Neural crest cell (in vitro differentiated cells): ENCODE measurements around the gene NKX6-2. TPM values are rescaled to one million over a fixed set of nuclear protein-coding genes. Genes with fewer than 3 reads are reported as not detected.
A peak's percentile ranks its signal among the peaks of the same experiment; 100 is the strongest.
"Not testable (repeated sequence)": the region's sequence is repeated elsewhere in the genome, so short reads cannot be mapped to it uniquely, and the experiment has no call there.

Source experiments
- DNase-seq: peaks from one replicate; pipeline ENCODE4 v3.0.0; 2021; ENCODE audit warnings: low read depth, mixed read lengths, low spot score
- H3K27ac Mint-ChIP-seq: one replicate; pipeline ENCODE4 v1.8.0; 2021; ENCODE audit warnings: mild to moderate bottlenecking, mixed read lengths; ENCODE audit not compliant: unreplicated experiment
- H3K27me3 Mint-ChIP-seq: 2 replicates; pipeline ENCODE4 v1.8.0; 2021; ENCODE audit warnings: low read depth, mild to moderate bottlenecking, mixed read lengths
- H3K36me3 Mint-ChIP-seq: 2 replicates; pipeline ENCODE4 v1.8.0; 2021; ENCODE audit warnings: low read depth, mild to moderate bottlenecking, mixed read lengths
- H3K4me1 Mint-ChIP-seq: 2 replicates; pipeline ENCODE4 v1.8.0; 2021; ENCODE audit warnings: mixed read lengths
- H3K4me3 Mint-ChIP-seq: one replicate; pipeline ENCODE4 v1.8.0; 2021; ENCODE audit warnings: mild to moderate bottlenecking, mixed read lengths
- H3K9me3 Mint-ChIP-seq: 2 replicates; pipeline ENCODE4 v1.8.0; 2021; ENCODE audit warnings: mixed read lengths
- total RNA-seq: library from RNA; stranded (reverse); gene quantifications from 2 replicates; pipeline ENCODE4 v1.2.1, GENCODE V29; 2021
- TF ChIP-seq, protein P1 (sequence below): fragments of 200-600 bp; sonication (generic); conservative IDR thresholded peaks from 2 replicates; pipeline ENCODE4 v1.5.0; 2021; ENCODE audit warnings: antibody characterized with exemption, mild to moderate bottlenecking

The NKX6-2 gene
- total RNA-seq, 1 donor from 2014 or later = not detected

DNA sequence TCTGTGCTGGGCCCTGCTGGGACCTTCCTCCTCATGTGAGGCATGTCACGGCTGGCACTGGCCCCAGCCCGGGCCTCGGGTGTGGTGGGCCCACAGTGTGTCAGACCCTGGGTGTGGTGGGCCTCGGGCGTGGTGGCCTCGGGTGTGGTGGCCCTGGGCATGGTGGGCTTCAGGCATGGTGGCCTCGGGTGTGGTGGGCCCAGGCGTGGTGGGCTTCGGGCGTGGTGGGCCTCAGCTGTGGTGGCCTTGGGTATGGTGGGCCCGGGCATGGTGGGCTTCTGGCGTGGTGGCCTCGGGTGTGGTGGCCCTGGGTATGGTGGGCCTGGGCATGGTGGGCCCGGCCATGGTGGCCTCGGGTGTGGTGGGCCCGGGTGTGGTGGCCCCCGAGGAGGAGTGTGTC lies 40.4 kb downstream of the NKX6-2 start:
- peaks cover 34% of the 10 kb centered on the region for H3K4me1 Mint-ChIP-seq
- no peak overlapping the region for H3K27ac Mint-ChIP-seq
- peaks cover 4% of the 10 kb centered on the region for H3K36me3 Mint-ChIP-seq
- peaks cover 83% of the 10 kb centered on the region for H3K27me3 Mint-ChIP-seq
- TF ChIP-seq, protein P1, sequence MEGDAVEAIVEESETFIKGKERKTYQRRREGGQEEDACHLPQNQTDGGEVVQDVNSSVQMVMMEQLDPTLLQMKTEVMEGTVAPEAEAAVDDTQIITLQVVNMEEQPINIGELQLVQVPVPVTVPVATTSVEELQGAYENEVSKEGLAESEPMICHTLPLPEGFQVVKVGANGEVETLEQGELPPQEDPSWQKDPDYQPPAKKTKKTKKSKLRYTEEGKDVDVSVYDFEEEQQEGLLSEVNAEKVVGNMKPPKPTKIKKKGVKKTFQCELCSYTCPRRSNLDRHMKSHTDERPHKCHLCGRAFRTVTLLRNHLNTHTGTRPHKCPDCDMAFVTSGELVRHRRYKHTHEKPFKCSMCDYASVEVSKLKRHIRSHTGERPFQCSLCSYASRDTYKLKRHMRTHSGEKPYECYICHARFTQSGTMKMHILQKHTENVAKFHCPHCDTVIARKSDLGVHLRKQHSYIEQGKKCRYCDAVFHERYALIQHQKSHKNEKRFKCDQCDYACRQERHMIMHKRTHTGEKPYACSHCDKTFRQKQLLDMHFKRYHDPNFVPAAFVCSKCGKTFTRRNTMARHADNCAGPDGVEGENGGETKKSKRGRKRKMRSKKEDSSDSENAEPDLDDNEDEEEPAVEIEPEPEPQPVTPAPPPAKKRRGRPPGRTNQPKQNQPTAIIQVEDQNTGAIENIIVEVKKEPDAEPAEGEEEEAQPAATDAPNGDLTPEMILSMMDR = no peak
- H3K9me3 Mint-ChIP-seq = no peaks in the 10 kb centered on the region
- no peak overlapping the region for H3K4me3 Mint-ChIP-seq
- no peak for DNase-seq

DNA sequence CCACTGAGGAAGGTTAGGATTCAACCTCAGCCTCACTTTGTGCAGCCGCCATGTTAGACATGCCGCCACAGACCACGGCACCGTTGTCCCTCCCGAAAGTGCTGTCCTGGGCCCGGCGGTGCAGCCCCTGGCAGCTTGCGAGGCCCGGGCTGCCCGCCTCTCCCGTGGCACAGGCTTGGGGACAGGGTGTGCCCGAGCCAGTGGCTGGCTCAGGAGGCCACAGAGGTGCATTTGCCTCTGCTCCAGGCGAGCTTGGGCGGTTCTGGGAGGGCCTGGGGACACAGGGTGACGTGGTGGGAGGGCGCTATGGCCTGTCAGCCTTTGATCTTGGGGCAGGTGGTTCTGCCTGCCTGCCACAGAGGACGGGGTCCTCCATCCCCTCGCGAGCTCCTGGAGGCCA lies 41.1 kb downstream of the NKX6-2 start:
- DNase-seq = no peak
- Mint-ChIP-seq H3K36me3 (peaks cover 4% of the 10 kb centered on the region), H3K27ac (no peak overlapping the region), H3K4me1 (peaks cover 34% of the 10 kb centered on the region), H3K27me3 (peaks cover 83% of the 10 kb centered on the region), H3K9me3 (no peaks in the 10 kb centered on the region), H3K4me3 (no peak overlapping the region)
- TF ChIP-seq, protein P1 = no peak

GRCh38 chr10:132743925-132744490 lies 41.9 kb downstream of the NKX6-2 start:
- H3K4me3 Mint-ChIP-seq = no peak overlapping the region
- peaks cover 83% of the 10 kb centered on the region for H3K27me3 Mint-ChIP-seq
- H3K27ac Mint-ChIP-seq = no peak overlapping the region
- no peak for DNase-seq
- H3K4me1 Mint-ChIP-seq = peaks cover 34% of the 10 kb centered on the region
- TF ChIP-seq, protein P1 = no peak
- peaks cover 4% of the 10 kb centered on the region for H3K36me3 Mint-ChIP-seq
- H3K9me3 Mint-ChIP-seq = no peaks in the 10 kb centered on the region

- H3K27ac Mint-ChIP-seq, H3K4me3 Mint-ChIP-seq, H3K9me3 Mint-ChIP-seq, H3K36me3 Mint-ChIP-seq, DNase-seq: not testable (repeated sequence)
- Mint-ChIP-seq H3K27me3 (peaks cover 81% of the 10 kb centered on the region), H3K4me1 (peaks cover 34% of the 10 kb centered on the region)
These were observed 42.6 kb downstream of the NKX6-2 start for GRCh38 chr10:132743196-132743924.

DNA sequence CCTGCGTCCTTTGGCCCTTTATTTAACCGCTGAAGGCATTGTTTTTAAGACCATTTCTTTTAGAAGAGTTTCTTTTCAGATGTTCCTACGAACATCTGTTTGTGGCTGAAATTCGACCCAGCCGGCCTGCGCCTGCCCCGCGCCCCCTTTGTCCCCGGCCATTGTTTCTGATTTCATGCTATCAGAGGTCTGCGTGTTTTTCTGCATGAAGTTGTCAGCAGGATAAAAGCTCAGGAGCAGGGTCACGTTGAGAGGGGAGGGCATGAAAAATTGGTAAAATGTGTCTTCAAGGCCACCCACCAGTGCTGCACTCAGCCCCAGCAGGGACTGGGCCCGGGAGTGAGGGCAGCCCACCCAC lies 43.1 kb downstream of the NKX6-2 start:
- no peak overlapping the region for H3K27ac Mint-ChIP-seq
- TF ChIP-seq, protein P1 = no peak
- peak; percentile 31 for DNase-seq
- H3K4me1 Mint-ChIP-seq = peaks cover 34% of the 10 kb centered on the region
- H3K9me3 Mint-ChIP-seq = no peaks in the 10 kb centered on the region
- peak overlapping the region; percentile 51 for H3K4me3 Mint-ChIP-seq
- peaks cover 4% of the 10 kb centered on the region for H3K36me3 Mint-ChIP-seq
- peaks cover 80% of the 10 kb centered on the region for H3K27me3 Mint-ChIP-seq

DNA sequence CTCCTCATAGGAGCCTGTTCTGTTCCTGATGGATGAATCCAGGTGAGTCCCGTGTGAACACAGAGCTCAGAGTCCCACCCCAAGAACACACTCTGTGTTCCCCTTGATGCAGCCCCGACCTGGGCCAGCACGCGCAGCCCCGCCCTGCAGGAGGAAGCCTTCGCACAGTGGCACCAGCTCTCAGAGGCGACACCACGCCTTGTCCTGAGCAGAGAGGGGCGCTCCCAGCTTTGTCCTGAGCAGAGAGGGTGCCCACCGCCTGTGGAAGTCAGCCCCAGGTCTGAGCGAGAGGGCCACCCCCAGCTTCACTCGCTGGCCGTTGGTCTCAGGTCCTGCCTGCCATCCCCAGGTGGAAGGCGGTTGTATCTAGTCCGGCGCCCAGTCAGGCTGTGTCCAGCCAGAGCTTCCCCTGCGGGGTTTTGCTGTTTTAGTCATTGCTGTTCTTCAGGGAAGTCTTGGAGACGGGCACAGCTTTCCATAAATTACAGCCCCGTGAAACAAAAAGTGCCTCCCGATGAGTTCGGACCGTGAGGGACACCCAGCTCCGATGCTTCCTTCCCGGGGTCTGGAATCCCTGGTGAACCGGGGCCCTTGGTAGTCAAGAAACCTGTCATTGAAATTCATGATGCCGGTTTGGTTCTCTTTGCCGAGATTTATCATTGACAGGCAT lies 43.6 kb downstream of the NKX6-2 start:
- H3K36me3 Mint-ChIP-seq = peaks cover 4% of the 10 kb centered on the region
- peak overlapping the region; percentile 51 for H3K4me3 Mint-ChIP-seq
- DNase-seq = no peak
- no peak overlapping the region for H3K27ac Mint-ChIP-seq
- H3K4me1 Mint-ChIP-seq = peaks cover 34% of the 10 kb centered on the region
- TF ChIP-seq, protein P1 = no peak
- H3K27me3 Mint-ChIP-seq = peaks cover 81% of the 10 kb centered on the region
- H3K9me3 Mint-ChIP-seq = no peaks in the 10 kb centered on the region
